PC-9 (cell line): ENCODE results near the gene SHTN1. TPM values are rescaled to one million over a fixed set of nuclear protein-coding genes. Genes with fewer than 3 reads are reported as not detected.

Experiments used
- BruUV-seq: library from RNA; stranded (reverse); fragments of 400-500 nt; replicated peaks from 2 replicates; lab custom pipeline; 2021; lab: Mats Ljungman, UMichigan
- CTCF ChIA-PET: fragments of 300-600 bp; sonication (Branson Sonifier 250); formaldehyde crosslinking; loops from one replicate; lab custom pipeline; 2022; ENCODE audit warnings: antibody characterized with exemption; lab: Charles Lee
- POLR2A ChIA-PET: fragments of 300-600 bp; sonication (Branson Sonifier 250); formaldehyde crosslinking; loops from one replicate; lab custom pipeline; 2022; ENCODE audit warnings: antibody characterized with exemption; ENCODE audit not compliant: unreplicated experiment; lab: Charles Lee
- DNase-seq, 2 experiments: peaks; one replicate each; pipeline versions ENCODE4 v3.0.0 to v3.0.0-alpha.2; 2015 to 2022; ENCODE audit warnings: mixed read lengths in 1 of 2
- H2AFZ ChIP-seq: fragments of 200-600 bp; sonication (generic); 2 replicates; pipeline ENCODE4 v1.8.1; 2017; ENCODE audit warnings: antibody characterized with exemption
- H3F3A ChIP-seq: fragments of 200-600 bp; sonication (generic); 2 replicates; pipeline ENCODE4 v1.8.1; 2017; ENCODE audit warnings: antibody characterized with exemption, mild to moderate bottlenecking, low read depth; ENCODE audit not compliant: insufficient read depth
- H3K27ac ChIP-seq: fragments of 200-600 bp; sonication (generic); 2 replicates; pipeline ENCODE4 v1.6.1; 2016; ENCODE audit warnings: mixed run types
- H3K27me3 ChIP-seq: fragments of 200-600 bp; sonication (generic); 2 replicates; pipeline ENCODE4 v1.6.1; 2016; ENCODE audit warnings: low read depth, mixed run types; ENCODE audit not compliant: insufficient read depth
- H3K36me3 ChIP-seq: fragments of 200-600 bp; sonication (generic); 2 replicates; pipeline ENCODE4 v1.6.1; 2016; ENCODE audit warnings: low read depth, mixed run types
- H3K4me1 ChIP-seq: fragments of 200-600 bp; sonication (generic); replicated peaks from 2 replicates; pipeline ENCODE4 v1.6.1; 2016; ENCODE audit warnings: mixed run types; ENCODE audit not compliant: insufficient read depth
- H3K4me2 ChIP-seq: fragments of 200-600 bp; sonication (generic); 2 replicates; pipeline ENCODE4 v1.6.1; 2017; ENCODE audit warnings: mixed run types
- H3K4me3 ChIP-seq: fragments of 200-600 bp; sonication (generic); 2 replicates; pipeline ENCODE4 v1.6.1; 2016; ENCODE audit warnings: mixed run types
- H3K79me2 ChIP-seq: fragments of 200-600 bp; sonication (generic); 2 replicates; pipeline ENCODE4 v1.6.1; 2017; ENCODE audit warnings: low read depth, mixed run types
- H3K9me2 ChIP-seq: fragments of 200-600 bp; sonication (generic); 2 replicates; pipeline ENCODE4 v1.8.1; 2017; ENCODE audit warnings: mild to moderate bottlenecking; ENCODE audit not compliant: insufficient read depth
- H3K9me3 ChIP-seq: fragments of 200-600 bp; sonication (generic); 2 replicates; pipeline ENCODE4 v1.8.1; 2016; ENCODE audit warnings: low read depth; ENCODE audit not compliant: insufficient read depth
- H4K20me1 ChIP-seq: fragments of 200-600 bp; sonication (generic); 2 replicates; pipeline ENCODE4 v1.8.1; 2017; ENCODE audit not compliant: insufficient read depth
- CTCF ChIP-seq: fragments of 200-600 bp; sonication (generic); conservative IDR thresholded peaks from 2 replicates; pipeline ENCODE4 v1.6.1; 2017; ENCODE audit warnings: mixed run types, antibody characterized with exemption, mild to moderate bottlenecking, moderate library complexity
- EZH2 ChIP-seq: fragments of 200-600 bp; sonication (generic); IDR thresholded peaks from 2 replicates; pipeline ENCODE4 v1.8.0; 2017; ENCODE audit warnings: antibody characterized with exemption, low read depth
- intact Hi-C: fragments of 100-400 bp; cut with micrococcal nuclease; formaldehyde crosslinking; loops from one replicate; pipeline ENCODE4 v1.10.0; 2022; ENCODE audit not compliant: unreplicated experiment
- total RNA-seq: library from RNA; stranded (reverse); gene quantifications from 2 replicates; pipeline ENCODE4 v1.2.3, GENCODE V29; 2021

The SHTN1 gene
- total RNA-seq, 1 experiment from 2014 or later = 33.6 TPM

- Histone ChIP-seq H3K27ac (no peak overlapping the region), H3K4me1 (peaks cover 10% of the 10 kb centered on the region), H3K79me2 (peaks cover 47% of the 10 kb centered on the region), H3K27me3 (no peaks in the 10 kb centered on the region), H3K9me2 (no peaks in the 10 kb centered on the region), H3K4me3 (no peak overlapping the region), H4K20me1 (no peaks in the 10 kb centered on the region), H2AFZ (no peak overlapping the region), H3K4me2 (no peak overlapping the region), H3F3A (no peaks in the 10 kb centered on the region), H3K36me3 (no peaks in the 10 kb centered on the region), H3K9me3 (no peaks in the 10 kb centered on the region)
- no peak for TF ChIP-seq EZH2
- no peak for TF ChIP-seq CTCF
- no peak for DNase-seq
- POLR2A ChIA-PET = no interaction called here
- no TSS peak for BruUV-seq
- intact Hi-C loops = no loop called here
- CTCF ChIA-PET = no interaction called here
Measured at GRCh38 chr10:116998172-116998571, 6.8 kb downstream of the SHTN1 start.

- H3K9me2 ChIP-seq = no peaks in the 10 kb centered on the region
- H2AFZ ChIP-seq = no peak overlapping the region
- H3F3A ChIP-seq = no peaks in the 10 kb centered on the region
- DNase-seq = no peak
- H3K27me3 ChIP-seq = no peaks in the 10 kb centered on the region
- H3K36me3 ChIP-seq = no peaks in the 10 kb centered on the region
- no peak overlapping the region for H3K4me2 ChIP-seq
- no peaks in the 10 kb centered on the region for H4K20me1 ChIP-seq
- peaks cover 36% of the 10 kb centered on the region for H3K79me2 ChIP-seq
- ChIA-PET POLR2A (no interaction called here), CTCF (no interaction called here)
- H3K9me3 ChIP-seq = no peaks in the 10 kb centered on the region
- no TSS peak for BruUV-seq
- TF ChIP-seq CTCF = no peak
- H3K4me3 ChIP-seq = no peak overlapping the region
- H3K27ac ChIP-seq = no peak overlapping the region
- no peaks in the 10 kb centered on the region for H3K4me1 ChIP-seq
- intact Hi-C loops = no loop called here
Measured at GRCh38 chr10:116997015-116997414, 8.0 kb downstream of the SHTN1 start.

- Histone ChIP-seq H3K4me2 (no peak overlapping the region), H3K9me2 (no peaks in the 10 kb centered on the region), H2AFZ (no peak overlapping the region), H3K4me3 (no peak overlapping the region), H3K36me3 (no peaks in the 10 kb centered on the region), H3K27ac (no peak overlapping the region), H3K27me3 (no peaks in the 10 kb centered on the region), H3F3A (no peaks in the 10 kb centered on the region), H3K9me3 (no peaks in the 10 kb centered on the region), H3K79me2 (peaks cover 22% of the 10 kb centered on the region), H3K4me1 (no peaks in the 10 kb centered on the region), H4K20me1 (no peaks in the 10 kb centered on the region)
- no peak for DNase-seq
- ChIA-PET POLR2A (no interaction called here), CTCF (no interaction called here)
- TF ChIP-seq CTCF (no peak), EZH2 (no peak)
- intact Hi-C loops = no loop called here
- no TSS peak for BruUV-seq
Measured at GRCh38 chr10:116995648-116996047, 9.3 kb downstream of the SHTN1 start.
